H9 (cell line): ENCODE measurements around the gene KCNG2. TPM values are rescaled to one million over a fixed set of nuclear protein-coding genes. Genes with fewer than 3 reads are reported as not detected.

ENCODE experiments used
- DNase-seq: peaks from one replicate; pipeline ENCODE4 v3.0.0-alpha.2; 2017
- H2AFZ ChIP-seq: one replicate; pipeline ENCODE4 v1.6.1; 2013; ENCODE audit warnings: mild to moderate bottlenecking, low read length, control low read depth, moderate library complexity
- H2AK5ac ChIP-seq: 2 replicates; pipeline ENCODE4 v1.6.1; 2013; ENCODE audit warnings: low read length, control low read depth, mixed read lengths; ENCODE audit not compliant: insufficient read length
- H2BK120ac ChIP-seq: one replicate; pipeline ENCODE4 v1.6.1; 2013; ENCODE audit warnings: low read depth, mild to moderate bottlenecking, low read length, control low read depth, inconsistent platforms; ENCODE audit not compliant: poor library complexity, severe bottlenecking
- H2BK12ac ChIP-seq: 2 replicates; pipeline ENCODE4 v1.6.1; 2013; ENCODE audit warnings: low read length, control low read depth, mixed read lengths, low read depth; ENCODE audit not compliant: insufficient read length
- H2BK15ac ChIP-seq: 2 replicates; pipeline ENCODE4 v1.6.1; 2013; ENCODE audit warnings: low read depth, low read length, control low read depth
- H2BK20ac ChIP-seq: one replicate; pipeline ENCODE4 v1.6.1; 2013; ENCODE audit warnings: low read depth, mild to moderate bottlenecking, low read length, control low read depth, inconsistent platforms; ENCODE audit not compliant: poor library complexity, severe bottlenecking
- H2BK5ac ChIP-seq: 2 replicates; pipeline ENCODE4 v1.6.1; 2013; ENCODE audit warnings: low read length, control low read depth, mixed read lengths; ENCODE audit not compliant: insufficient read length
- H3K14ac ChIP-seq: 2 replicates; pipeline ENCODE4 v1.6.1; 2013; ENCODE audit warnings: low read length, control low read depth; ENCODE audit not compliant: insufficient read depth
- H3K18ac ChIP-seq: 2 replicates; pipeline ENCODE4 v1.6.1; 2013; ENCODE audit warnings: low read depth, mild to moderate bottlenecking, mixed read lengths, low read length, control low read depth; ENCODE audit not compliant: insufficient read length
- H3K23ac ChIP-seq: 2 replicates; pipeline ENCODE4 v1.6.1; 2013; ENCODE audit warnings: low read length, control low read depth, mixed read lengths, low read depth; ENCODE audit not compliant: insufficient read length
- H3K23me2 ChIP-seq: 2 replicates; pipeline ENCODE4 v1.6.1; 2013; ENCODE audit warnings: low read depth, mild to moderate bottlenecking, mixed read lengths, low read length, control low read depth; ENCODE audit not compliant: insufficient read length, poor library complexity, severe bottlenecking
- H3K27ac ChIP-seq: 2 replicates; pipeline ENCODE4 v1.5.1; 2013; ENCODE audit warnings: low read length, control low read depth, mixed read lengths, low read depth; ENCODE audit not compliant: insufficient read length
- H3K27me3 ChIP-seq: 2 replicates; pipeline ENCODE4 v1.6.1; 2013; ENCODE audit warnings: low read length, control low read depth, inconsistent platforms; ENCODE audit not compliant: insufficient read depth
- H3K4ac ChIP-seq: 2 replicates; pipeline ENCODE4 v1.6.1; 2013; ENCODE audit warnings: low read depth, mild to moderate bottlenecking, control low read depth, inconsistent platforms, low read length, moderate library complexity
- H3K4me1 ChIP-seq: 2 replicates; pipeline ENCODE4 v1.6.1; 2013; ENCODE audit warnings: low read length, control low read depth, inconsistent platforms; ENCODE audit not compliant: insufficient read depth
- H3K4me2 ChIP-seq: 2 replicates; pipeline ENCODE4 v1.6.1; 2013; ENCODE audit warnings: low read length, control low read depth, mixed read lengths; ENCODE audit not compliant: insufficient read length, insufficient read depth
- H3K56ac ChIP-seq: 2 replicates; pipeline ENCODE4 v1.6.1; 2013; ENCODE audit warnings: low read depth, mild to moderate bottlenecking, mixed read lengths, low read length, control low read depth; ENCODE audit not compliant: insufficient read length
- H3K79me1 ChIP-seq: 2 replicates; pipeline ENCODE4 v1.6.1; 2013; ENCODE audit warnings: low read depth, mild to moderate bottlenecking, moderate library complexity, low read length, control low read depth, inconsistent platforms; ENCODE audit not compliant: insufficient read depth, poor library complexity, severe bottlenecking
- H3K79me2 ChIP-seq: 2 replicates; pipeline ENCODE4 v1.6.1; 2013; ENCODE audit warnings: low read length, control low read depth, inconsistent platforms; ENCODE audit not compliant: insufficient read depth
- H3K9ac ChIP-seq: 2 replicates; pipeline ENCODE4 v1.6.1; 2013; ENCODE audit warnings: low read length, control low read depth, mixed read lengths; ENCODE audit not compliant: insufficient read length; ENCODE audit errors: extremely low read depth
- H3K9me3 ChIP-seq: one replicate; pipeline ENCODE4 v1.6.1; 2013; ENCODE audit warnings: low read depth, low read length, inconsistent platforms; ENCODE audit not compliant: control insufficient read depth
- H3T11ph ChIP-seq: one replicate; pipeline ENCODE4 v1.6.1; 2013; ENCODE audit warnings: mild to moderate bottlenecking, low read length, control low read depth, inconsistent platforms
- H4K20me1 ChIP-seq: one replicate; pipeline ENCODE4 v1.6.1; 2013; ENCODE audit not compliant: control insufficient read depth, insufficient read length, insufficient read depth
- H4K5ac ChIP-seq: 2 replicates; pipeline ENCODE4 v1.6.1; 2013; ENCODE audit warnings: low read depth, mild to moderate bottlenecking, mixed read lengths, low read length, control low read depth; ENCODE audit not compliant: insufficient read length
- H4K8ac ChIP-seq: replicated peaks from 2 replicates; pipeline ENCODE4 v1.6.1; 2013; ENCODE audit warnings: low read length, control low read depth, mixed read lengths, low read depth; ENCODE audit not compliant: insufficient read length
- H4K91ac ChIP-seq: 2 replicates; pipeline ENCODE4 v1.6.1; 2013; ENCODE audit warnings: low read depth, mild to moderate bottlenecking, moderate library complexity, mixed read lengths, low read length, control low read depth; ENCODE audit not compliant: insufficient read length
- H3K27ac Mint-ChIP-seq, 3 experiments: 2 replicates in 2 of 3; 3 replicates in 1 of 3; pipeline ENCODE4 v1.8.0; 2020 to 2021; ENCODE audit warnings: mixed read lengths in 3 of 3, mild to moderate bottlenecking in 1 of 3, moderate library complexity in 1 of 3
- H3K27me3 Mint-ChIP-seq: 2 replicates; pipeline ENCODE4 v1.8.0; 2021; ENCODE audit warnings: low read depth, mild to moderate bottlenecking, moderate library complexity, mixed read lengths
- H3K36me3 Mint-ChIP-seq, 3 experiments: 2 replicates in 2 of 3; 3 replicates in 1 of 3; pipeline ENCODE4 v1.8.0; 2020 to 2021; ENCODE audit warnings: low read depth in 3 of 3, mixed read lengths in 3 of 3; ENCODE audit not compliant: insufficient read depth in 1 of 3
- H3K4me1 Mint-ChIP-seq, 2 experiments: 2 replicates each; pipeline ENCODE4 v1.8.0; 2020; ENCODE audit warnings: mixed read lengths in 2 of 2
- H3K4me3 Mint-ChIP-seq, 2 experiments: 2 replicates in 1 of 2; 3 replicates in 1 of 2; pipeline ENCODE4 v1.8.0; 2020 to 2021; ENCODE audit warnings: mild to moderate bottlenecking in 2 of 2, mixed read lengths in 2 of 2, moderate library complexity in 1 of 2
- H3K9me3 Mint-ChIP-seq, 2 experiments: 2 replicates in 1 of 2; 3 replicates in 1 of 2; pipeline ENCODE4 v1.8.0; 2020; ENCODE audit warnings: mild to moderate bottlenecking in 2 of 2, mixed read lengths in 2 of 2, moderate library complexity in 1 of 2
- WGBS: extraction: QIAGEN DNeasy Blood & Tissue Kit; methylation state at CpG from one replicate; pipeline ENCODE4 v1.1.7; 2013; ENCODE audit warnings: missing lambda C conversion rate, low lambda C conversion rate, mixed read lengths; ENCODE audit not compliant: insufficient read length; ENCODE audit errors: extremely low coverage; 5-methylcytosine and 5-hydroxymethylcytosine counted together
- total RNA-seq: library from RNA; stranded (reverse); gene quantifications from 2 replicates; pipeline ENCODE4 v1.2.1, GENCODE V29; 2021
- TF ChIP-seq, protein P1 (sequence below): fragments of 200-600 bp; sonication (generic); conservative IDR thresholded peaks from 3 replicates; pipeline ENCODE4 v1.8.0; 2021; ENCODE audit warnings: antibody characterized with exemption, mild to moderate bottlenecking

KCNG2 gene
- total RNA-seq, 1 experiment from 2014 or later: 0.15 TPM

- Histone ChIP-seq H3K27ac (no peak overlapping the region), H2AFZ (no peak overlapping the region), H3K79me1 (no peaks in the 10 kb centered on the region), H4K8ac (no peak overlapping the region), H3K14ac (no peak overlapping the region), H3K18ac (no peak overlapping the region), H3K56ac (no peak overlapping the region), H2BK15ac (no peak overlapping the region), H3K4me2 (no peak overlapping the region), H3K23me2 (no peaks in the 10 kb centered on the region), H2BK5ac (no peak overlapping the region), H4K5ac (no peak overlapping the region), H3K4ac (no peak overlapping the region), H2BK12ac (no peak overlapping the region), H2AK5ac (no peak overlapping the region), H3K9me3 (peaks cover 51% of the 10 kb centered on the region), H3K4me1 (no peaks in the 10 kb centered on the region), H3K27me3 (no peaks in the 10 kb centered on the region), H2BK20ac (no peak overlapping the region), H4K91ac (no peak overlapping the region), H4K20me1 (no peaks in the 10 kb centered on the region), H2BK120ac (no peak overlapping the region), H3K79me2 (no peaks in the 10 kb centered on the region), H3T11ph (no peak overlapping the region), H3K9ac (no peak overlapping the region), H3K23ac (no peak overlapping the region)
- Mint-ChIP-seq H3K4me3 (no peak overlapping the region), H3K9me3 (peaks cover 71 to 85% of the 10 kb centered on the region in 2 experiments), H3K4me1 (no peaks in the 10 kb centered on the region), H3K27me3 (peaks cover 44% of the 10 kb centered on the region), H3K27ac (no peak overlapping the region), H3K36me3 (peaks cover 20 to 38% (median 32%) of the 10 kb centered on the region in 3 experiments)
- DNase-seq: no peak
- TF ChIP-seq, protein P1, sequence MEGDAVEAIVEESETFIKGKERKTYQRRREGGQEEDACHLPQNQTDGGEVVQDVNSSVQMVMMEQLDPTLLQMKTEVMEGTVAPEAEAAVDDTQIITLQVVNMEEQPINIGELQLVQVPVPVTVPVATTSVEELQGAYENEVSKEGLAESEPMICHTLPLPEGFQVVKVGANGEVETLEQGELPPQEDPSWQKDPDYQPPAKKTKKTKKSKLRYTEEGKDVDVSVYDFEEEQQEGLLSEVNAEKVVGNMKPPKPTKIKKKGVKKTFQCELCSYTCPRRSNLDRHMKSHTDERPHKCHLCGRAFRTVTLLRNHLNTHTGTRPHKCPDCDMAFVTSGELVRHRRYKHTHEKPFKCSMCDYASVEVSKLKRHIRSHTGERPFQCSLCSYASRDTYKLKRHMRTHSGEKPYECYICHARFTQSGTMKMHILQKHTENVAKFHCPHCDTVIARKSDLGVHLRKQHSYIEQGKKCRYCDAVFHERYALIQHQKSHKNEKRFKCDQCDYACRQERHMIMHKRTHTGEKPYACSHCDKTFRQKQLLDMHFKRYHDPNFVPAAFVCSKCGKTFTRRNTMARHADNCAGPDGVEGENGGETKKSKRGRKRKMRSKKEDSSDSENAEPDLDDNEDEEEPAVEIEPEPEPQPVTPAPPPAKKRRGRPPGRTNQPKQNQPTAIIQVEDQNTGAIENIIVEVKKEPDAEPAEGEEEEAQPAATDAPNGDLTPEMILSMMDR: no peak
- no CpG with 5 or more reads among the region's 3 CpGs for WGBS
Measured at GRCh38 chr18:79896738-79897137, 99.0 kb downstream of the KCNG2 start.
